Common myeloid progenitor, CD34-positive (primary cell): ENCODE results near the gene HTRA3.

Source experiments
- CTCF ChIA-PET: fragments of 350-600 bp; sonication (Branson Sonifier 250); formaldehyde crosslinking; loops from one replicate; lab custom pipeline; 2021; ENCODE audit warnings: antibody characterized with exemption; lab: Charles Lee
- POLR2A ChIA-PET: fragments of 350-600 bp; sonication (Branson Sonifier 250); formaldehyde crosslinking; loops from one replicate; lab custom pipeline; 2021; ENCODE audit warnings: antibody characterized with exemption; lab: Charles Lee
- DNase-seq, 3 donors: peaks; one replicate each; pipeline versions ENCODE4 v3.0.0 to v3.0.0-alpha.2; 2013
- H3K27ac ChIP-seq, 2 experiments: 1 replicate in 1 of 2; 2 replicates in 1 of 2; pipeline ENCODE4 v1.7.0; 2013; ENCODE audit warnings: inconsistent platforms in 2 of 2, low read length in 2 of 2, mild to moderate bottlenecking in 2 of 2, low read depth in 1 of 2, moderate library complexity in 1 of 2; ENCODE audit not compliant: severe bottlenecking in 2 of 2, insufficient read depth in 1 of 2, poor library complexity in 1 of 2
- H3K27me3 ChIP-seq, 5 experiments: replicated peaks in 2 of 5; 1 replicate in 3 of 5; 2 replicates in 2 of 5; pipeline versions ENCODE4 v1.6.1 to v1.7.0; 2013; ENCODE audit warnings: low read length in 4 of 5, mild to moderate bottlenecking in 2 of 5, moderate library complexity in 2 of 5, inconsistent platforms in 1 of 5; ENCODE audit not compliant: insufficient read depth in 5 of 5, control insufficient read depth in 4 of 5
- H3K36me3 ChIP-seq, 4 experiments: 1 replicate in 2 of 4; 2 replicates in 2 of 4; pipeline versions ENCODE4 v1.6.1 to v1.7.0; 2013; ENCODE audit warnings: low read length in 3 of 4, control low read depth in 1 of 4, mild to moderate bottlenecking in 1 of 4; ENCODE audit not compliant: control insufficient read depth in 4 of 4, insufficient read depth in 4 of 4
- H3K4me1 ChIP-seq, 4 experiments: 1 replicate in 3 of 4; 2 replicates in 1 of 4; pipeline versions ENCODE4 v1.6.1 to v1.7.1; 2013; ENCODE audit warnings: low read length in 3 of 4, mild to moderate bottlenecking in 3 of 4, control low read depth in 1 of 4, inconsistent platforms in 1 of 4, moderate library complexity in 1 of 4; ENCODE audit not compliant: control insufficient read depth in 4 of 4, insufficient read depth in 4 of 4; ENCODE audit errors: control extremely low read depth in 1 of 4
- H3K4me3 ChIP-seq, 7 experiments: 1 replicate in 4 of 7; 2 replicates in 3 of 7; pipeline versions ENCODE4 v1.5.1 to v1.7.0; 2013; ENCODE audit warnings: mild to moderate bottlenecking in 7 of 7, low read length in 6 of 7, moderate library complexity in 6 of 7, inconsistent platforms in 2 of 7, low read depth in 2 of 7, control low read depth in 1 of 7; ENCODE audit not compliant: insufficient read depth in 4 of 7, control insufficient read depth in 1 of 7; ENCODE audit errors: extremely low read depth in 1 of 7
- H3K9me3 ChIP-seq, 5 experiments: 1 replicate in 4 of 5; 2 replicates in 1 of 5; pipeline versions ENCODE4 v1.6.1 to v1.7.1; 2013; ENCODE audit warnings: low read length in 4 of 5, mild to moderate bottlenecking in 2 of 5, inconsistent platforms in 1 of 5, low read depth in 1 of 5, moderate library complexity in 1 of 5; ENCODE audit not compliant: control insufficient read depth in 4 of 5, insufficient read depth in 2 of 5; ENCODE audit errors: control extremely low read depth in 1 of 5
- WGBS: methylation state at CpG from one replicate; pipeline ENCODE4 v1.1.5; 2013; ENCODE audit not compliant: insufficient coverage; 5-methylcytosine and 5-hydroxymethylcytosine counted together

HTRA3 gene

GRCh38 chr4:8245884-8246833 lies 23.4 kb upstream of the HTRA3 start:
- peak in 2 of 3 donors; percentile 63 to 68 for DNase-seq
- ChIA-PET CTCF (interaction anchor here (1.0 to 2.5 kb wide), 6 partner anchors 17 to 183 kb away, joined by 3 to 10 read pairs (median 4); no protein-coding TSS in a partner anchor), POLR2A (interaction anchor here (0.6 kb wide), 1 partner anchor 163 kb away, joined by 3 read pairs; no protein-coding TSS in a partner anchor)
- Histone ChIP-seq H3K9me3 (peaks cover 0 to 4% (median 0%) of the 10 kb centered on the region in 5 experiments), H3K4me1 (peaks cover 0 to 23% (median 11%) of the 10 kb centered on the region in 4 experiments), H3K4me3 (no peak overlapping the region), H3K36me3 (peaks cover 0 to 13% (median 6%) of the 10 kb centered on the region in 4 experiments), H3K27me3 (no peaks in the 10 kb centered on the region), H3K27ac (no peak overlapping the region)
- WGBS: 94% methylated on average over 26 of the region's 31 CpGs

GRCh38 chr4:8247047-8247930 lies 22.3 kb upstream of the HTRA3 start:
- Histone ChIP-seq H3K4me3 (no peak overlapping the region), H3K36me3 (peaks cover 0 to 5% (median 2%) of the 10 kb centered on the region in 4 experiments), H3K27me3 (no peaks in the 10 kb centered on the region), H3K27ac (no peak overlapping the region), H3K9me3 (peaks cover 0 to 4% (median 0%) of the 10 kb centered on the region in 5 experiments), H3K4me1 (peaks cover 0 to 25% (median 7%) of the 10 kb centered on the region in 4 experiments)
- DNase-seq: no peak
- WGBS: 96% methylated on average over 31 of the region's 31 CpGs
- POLR2A ChIA-PET: no interaction called here
- CTCF ChIA-PET: interaction anchor here (0.7 to 2.5 kb wide), 4 partner anchors 19 to 160 kb away, joined by 3 to 10 read pairs (median 4); no protein-coding TSS in a partner anchor

DNA sequence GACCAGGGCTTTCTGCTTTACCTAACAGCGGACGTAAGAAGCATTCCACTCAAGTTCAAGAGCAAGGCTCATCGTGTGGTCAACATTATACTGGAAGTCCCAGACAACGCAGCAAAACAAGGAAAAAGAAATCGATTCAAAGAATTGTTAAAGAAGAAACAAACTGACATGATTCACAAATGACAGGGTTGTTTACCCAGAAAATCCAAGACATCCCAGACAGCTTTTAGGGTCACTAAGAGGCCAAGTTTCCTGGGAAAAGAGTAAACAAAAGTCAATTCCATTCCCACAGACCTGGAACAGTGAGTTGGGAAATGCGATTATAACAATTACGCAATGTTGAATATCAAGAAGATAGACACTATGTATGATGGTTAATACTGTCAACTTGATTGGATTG lies 21.5 kb upstream of the HTRA3 start:
- CTCF ChIA-PET: interaction anchor here (0.7 to 3.0 kb wide), 3 partner anchors 19 to 160 kb away, joined by 3 to 12 read pairs (median 3); no protein-coding TSS in a partner anchor
- 94% methylated on average over 7 of the region's 7 CpGs for WGBS

DNA sequence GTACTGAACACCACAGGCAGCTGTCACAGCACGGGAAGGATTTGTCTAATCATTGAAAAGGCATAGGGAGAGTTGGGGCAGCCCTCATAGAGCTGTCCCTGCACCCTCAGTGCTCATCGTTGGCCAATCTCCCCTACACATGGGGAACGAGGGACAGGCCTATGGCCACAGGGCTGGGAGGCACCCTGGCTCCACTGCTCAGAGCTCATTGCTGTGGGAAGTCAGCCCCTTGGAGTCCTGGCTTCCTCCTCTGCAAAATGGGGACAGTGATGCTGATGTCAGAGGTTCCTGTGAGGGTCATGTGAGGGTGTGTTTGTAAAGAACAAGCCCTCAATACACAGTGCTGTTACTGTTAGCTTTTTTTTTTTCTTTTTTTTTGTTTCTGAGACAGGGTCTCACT lies 19.3 kb upstream of the HTRA3 start:
- H3K27me3 ChIP-seq: no peaks in the 10 kb centered on the region
- H3K36me3 ChIP-seq: no peaks in the 10 kb centered on the region
- ChIA-PET POLR2A (no interaction called here), CTCF (interaction anchor here (0.7 to 3.0 kb wide), 6 partner anchors 8 to 157 kb away, joined by 3 to 12 read pairs (median 3); no protein-coding TSS in a partner anchor)
- WGBS: 87% methylated on average over 3 of the region's 3 CpGs
- no peak overlapping the region for H3K4me3 ChIP-seq
- H3K4me1 ChIP-seq: peaks cover 0 to 33% (median 8%) of the 10 kb centered on the region in 4 experiments
- H3K9me3 ChIP-seq: peaks cover 0 to 4% (median 0%) of the 10 kb centered on the region in 5 experiments
- DNase-seq: no peak
- no peak overlapping the region for H3K27ac ChIP-seq

More for the DNA sequence above, 21.5 kb upstream of the HTRA3 start:
- POLR2A ChIA-PET: no interaction called here
- H3K27ac ChIP-seq: no peak overlapping the region
- no peak for DNase-seq
- H3K9me3 ChIP-seq: peaks cover 0 to 4% (median 0%) of the 10 kb centered on the region in 5 experiments
- no peaks in the 10 kb centered on the region for H3K36me3 ChIP-seq
- H3K27me3 ChIP-seq: no peaks in the 10 kb centered on the region
- H3K4me3 ChIP-seq: no peak overlapping the region
- peaks cover 0 to 30% (median 8%) of the 10 kb centered on the region in 4 experiments for H3K4me1 ChIP-seq

DNA sequence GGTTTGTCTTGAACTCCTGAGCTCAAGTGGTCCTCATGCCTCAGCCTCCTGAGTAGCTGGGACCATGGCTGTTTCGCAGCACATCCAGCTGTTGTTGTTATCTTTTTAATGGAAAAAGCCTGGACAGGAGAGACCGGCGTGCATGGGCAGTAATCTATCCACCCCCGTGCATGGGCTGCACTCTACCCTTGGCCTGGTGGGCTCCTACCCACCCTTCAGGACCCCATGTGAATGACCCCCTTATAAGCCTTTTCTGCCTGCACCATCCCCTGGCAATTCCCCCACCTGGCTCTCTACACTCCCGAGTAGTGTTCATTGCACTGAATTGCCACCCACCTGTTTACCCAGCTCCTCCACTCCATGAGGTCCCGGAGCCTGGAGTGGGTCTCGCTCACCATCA lies 18.9 kb upstream of the HTRA3 start:
- 100% methylated on average over 3 of the region's 7 CpGs for WGBS

DNA sequence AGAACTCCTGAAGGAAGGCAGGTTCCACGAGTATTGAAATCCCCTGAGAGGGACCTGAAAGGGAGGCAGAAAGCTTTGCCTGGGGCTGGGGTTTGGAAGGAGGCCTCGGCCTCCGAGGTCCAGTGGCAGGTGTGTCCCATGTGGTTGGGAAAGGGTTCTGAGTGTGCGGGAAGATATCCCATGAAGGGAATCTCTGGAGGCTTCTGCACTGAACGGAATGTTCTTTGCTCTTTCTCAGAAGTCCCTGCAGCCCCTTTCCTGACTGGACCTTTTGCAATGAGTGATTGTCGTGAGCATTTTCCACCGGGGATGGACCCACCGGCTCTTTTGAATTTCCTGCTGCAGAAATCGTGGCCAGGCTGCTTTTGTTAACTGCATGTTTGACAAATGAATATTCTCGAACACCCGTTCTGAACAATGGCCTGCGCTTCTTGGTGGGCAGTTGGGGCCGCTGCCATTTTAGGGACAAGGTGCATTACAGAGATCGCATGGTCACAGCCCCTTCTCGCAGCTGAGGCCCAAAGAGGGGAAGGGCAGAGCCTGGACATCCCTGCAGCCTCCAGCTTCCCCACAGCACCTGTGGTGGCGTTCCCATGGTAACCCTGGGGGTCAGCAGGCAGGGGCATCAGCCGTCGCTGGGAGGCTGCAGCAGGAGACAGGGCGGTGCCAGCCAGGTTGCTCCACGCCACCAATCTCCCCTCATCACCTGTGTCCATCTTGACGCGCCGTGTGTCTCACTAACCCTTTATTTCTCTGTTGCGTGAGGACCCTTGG lies 18.3 kb upstream of the HTRA3 start:
- Histone ChIP-seq H3K36me3 (no peaks in the 10 kb centered on the region), H3K4me3 (no peak overlapping the region), H3K27me3 (no peaks in the 10 kb centered on the region), H3K4me1 (peaks cover 0 to 25% (median 8%) of the 10 kb centered on the region in 4 experiments), H3K9me3 (no peaks in the 10 kb centered on the region), H3K27ac (no peak overlapping the region)
- 96% methylated on average over 24 of the region's 24 CpGs for WGBS
- DNase-seq: no peak
- CTCF ChIA-PET: interaction anchor here (0.8 to 3.0 kb wide), 5 partner anchors 9 to 154 kb away, joined by 3 to 12 read pairs (median 3); no protein-coding TSS in a partner anchor
- POLR2A ChIA-PET: no interaction called here

More for the DNA sequence above, 18.9 kb upstream of the HTRA3 start:
- H3K9me3 ChIP-seq: peaks cover 0 to 2% (median 0%) of the 10 kb centered on the region in 5 experiments
- DNase-seq: no peak
- H3K36me3 ChIP-seq: no peaks in the 10 kb centered on the region
- no peaks in the 10 kb centered on the region for H3K27me3 ChIP-seq
- no peak overlapping the region for H3K4me3 ChIP-seq
- POLR2A ChIA-PET: no interaction called here
- CTCF ChIA-PET: interaction anchor here (0.7 to 3.0 kb wide), 6 partner anchors 8 to 157 kb away, joined by 3 to 12 read pairs (median 3); no protein-coding TSS in a partner anchor
- no peak overlapping the region for H3K27ac ChIP-seq
- H3K4me1 ChIP-seq: peaks cover 0 to 31% (median 8%) of the 10 kb centered on the region in 4 experiments
